Mammary epithelial cell (primary cell): ENCODE data around the gene PLCE1.

Experiments
- CTCF ChIP-seq, 2 donors: IDR thresholded peaks in 1 of 2; conservative IDR thresholded peaks in 1 of 2; 2 replicates each; pipeline ENCODE4 v1.5.1; 2011 to 2012; ENCODE audit warnings: inconsistent platforms in 2 of 2, low read length in 2 of 2, mild to moderate bottlenecking in 2 of 2, control low read depth in 1 of 2, low read depth in 1 of 2; ENCODE audit not compliant: insufficient read depth in 1 of 2; ENCODE audit errors: extremely low read depth in 1 of 2
- EZH2 ChIP-seq: IDR thresholded peaks from 2 replicates; pipeline ENCODE4 v1.6.1; 2012; ENCODE audit warnings: low read length, inconsistent platforms, borderline replicate concordance

DNA sequence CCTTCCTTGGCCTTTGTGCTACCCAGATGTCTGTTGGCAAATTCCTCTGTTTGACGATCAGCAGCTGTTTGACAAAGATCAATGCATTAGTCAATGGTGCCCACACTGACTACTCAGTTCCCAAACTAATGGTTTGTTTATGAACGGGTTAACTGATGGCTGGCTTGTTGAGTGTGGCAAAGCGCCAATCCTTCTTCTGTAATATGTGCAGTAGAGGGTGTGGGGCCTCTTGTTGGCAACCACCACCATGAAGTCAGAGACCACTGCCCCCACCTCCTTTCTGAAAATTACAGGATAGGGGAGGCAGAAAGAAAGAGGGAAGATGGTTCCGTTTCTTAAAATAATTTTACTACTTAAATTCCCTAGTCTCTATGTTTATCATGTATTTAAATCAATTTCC lies 2.6 kb upstream of the PLCE1 start:
- TF ChIP-seq CTCF (conservative IDR thresholded peaks at IDR 0.05 in 1 of 2, IDR thresholded peaks at IDR 0.05 in 1 of 2; ENCODE audit: extremely low read depth in 1 of 2, insufficient read depth in 1 of 2, low read depth in 1 of 2, low read length in 2 of 2), result no peak
- TF ChIP-seq EZH2, result no peak
